GM19397 (cell line): ENCODE measurements around the gene SGO1.

Source experiments
- ATAC-seq: cut with Tn5 transposase; IDR thresholded peaks from one replicate; pipeline ENCODE4 v1.9.1; 2021; ENCODE audit warnings: mild to moderate bottlenecking, moderate library complexity; ENCODE audit not compliant: unreplicated experiment

SGO1 gene

GRCh38 chr3:20160230-20160629, 25.8 kb downstream of the SGO1 start:
- ATAC-seq, result no peak

GRCh38 chr3:20154928-20155327, 31.1 kb downstream of the SGO1 start:
- no peak for ATAC-seq

- ATAC-seq, result no peak
Measured at GRCh38 chr3:20154078-20154477, 31.9 kb downstream of the SGO1 start.

- no peak for ATAC-seq
Measured at GRCh38 chr3:20148466-20148865, 37.5 kb downstream of the SGO1 start.

GRCh38 chr3:20147361-20147760, 38.6 kb downstream of the SGO1 start:
- ATAC-seq, result no peak

- ATAC-seq, result no peak
Measured at GRCh38 chr3:20146301-20146700, 39.7 kb downstream of the SGO1 start.

- ATAC-seq, result no peak
Measured at GRCh38 chr3:20145874-20146273, 40.1 kb downstream of the SGO1 start.

GRCh38 chr3:20143519-20143918, 42.5 kb downstream of the SGO1 start:
- ATAC-seq, result no peak

- ATAC-seq, result no peak
Measured at GRCh38 chr3:20142517-20142916, 43.5 kb downstream of the SGO1 start.

GRCh38 chr3:20141851-20142250, 44.2 kb downstream of the SGO1 start:
- ATAC-seq, result no peak

- no peak for ATAC-seq
Measured at GRCh38 chr3:20141316-20141715, 44.7 kb downstream of the SGO1 start.

- ATAC-seq, result no peak
Measured at GRCh38 chr3:20140881-20141280, 45.1 kb downstream of the SGO1 start.

- no peak for ATAC-seq
Measured at GRCh38 chr3:20137647-20138046, 48.4 kb downstream of the SGO1 start.

GRCh38 chr3:20136231-20136630, 49.8 kb downstream of the SGO1 start:
- ATAC-seq, result no peak

GRCh38 chr3:20130106-20130505, 55.9 kb downstream of the SGO1 start:
- ATAC-seq, result no peak

GRCh38 chr3:20128358-20128757, 57.6 kb downstream of the SGO1 start:
- no peak for ATAC-seq

- peak; percentile 97 for ATAC-seq
Measured at GRCh38 chr3:20125897-20126296, 60.1 kb downstream of the SGO1 start.

- no peak for ATAC-seq
Measured at GRCh38 chr3:20125289-20125688, 60.7 kb downstream of the SGO1 start.

GRCh38 chr3:20123131-20123652, 62.8 kb downstream of the SGO1 start:
- ATAC-seq, result no peak

GRCh38 chr3:20121088-20121487, 64.9 kb downstream of the SGO1 start:
- ATAC-seq, result no peak
